SK-N-SH (cell line): ENCODE measurements around the gene CDC27. TPM values are rescaled to one million over a fixed set of nuclear protein-coding genes. Genes with fewer than 3 reads are reported as not detected.

ENCODE experiments used
- CTCF ChIA-PET: fragments of 300-600, 350-600 bp; formaldehyde crosslinking; extraction: SDS; loops from one replicate; lab custom pipeline; 2021; lab: Yijun Ruan, JAX
- POLR2A ChIA-PET: fragments of 350-600 bp; sonication (Branson Sonifier 250); formaldehyde crosslinking; extraction: SDS; loops from one replicate; lab custom pipeline; 2020; ENCODE audit warnings: antibody characterized with exemption, inconsistent platforms; lab: Yijun Ruan, JAX
- DNase-seq: peaks from one replicate; pipeline ENCODE4 v3.0.0; 2012
- H2AFZ ChIP-seq: fragments of 200-600 bp; sonication (generic); 2 replicates; pipeline ENCODE4 v1.8.1; 2016; ENCODE audit warnings: antibody characterized with exemption, mild to moderate bottlenecking, low read depth
- H3F3A ChIP-seq: fragments of 200-600 bp; sonication (generic); replicated peaks from 2 replicates; pipeline ENCODE3; 2016; ENCODE audit warnings: antibody characterized with exemption, mild to moderate bottlenecking; ENCODE audit not compliant: insufficient read depth
- H3K27ac ChIP-seq, 2 experiments: fragments of 200-500 bp in 1 of 2; fragments of 200-600 bp in 1 of 2; sonication (Bioruptor generic) in 1 of 2; sonication (generic), shearing (Covaris generic) in 1 of 2; 2 replicates each; pipeline versions ENCODE4 v1.5.1 to v1.6.1; 2014 to 2016; ENCODE audit warnings: low read depth in 2 of 2, inconsistent platforms in 1 of 2, low read length in 1 of 2, mild to moderate bottlenecking in 1 of 2, mixed read lengths in 1 of 2
- H3K27me3 ChIP-seq: fragments of 200-600 bp; sonication (generic), shearing (Covaris generic); 2 replicates; pipeline ENCODE4 v1.6.1; 2016; ENCODE audit warnings: mixed run types; ENCODE audit not compliant: insufficient read depth
- H3K36me3 ChIP-seq, 2 experiments: fragments of 200-500 bp in 1 of 2; fragments of 200-600 bp in 1 of 2; sonication (Bioruptor generic) in 1 of 2; sonication (generic) in 1 of 2; replicated peaks in 1 of 2; 2 replicates each; pipeline versions ENCODE3 to v1.5.1; 2014 to 2016; ENCODE audit warnings: low read length in 1 of 2, mild to moderate bottlenecking in 1 of 2; ENCODE audit not compliant: insufficient read depth in 2 of 2, control insufficient read depth in 1 of 2
- H3K4me1 ChIP-seq, 2 experiments: fragments of 200-500 bp in 1 of 2; fragments of 200-600 bp in 1 of 2; sonication (Bioruptor generic) in 1 of 2; sonication (generic), shearing (Covaris generic) in 1 of 2; 2 replicates each; pipeline versions ENCODE4 v1.5.1 to v1.6.1; 2014 to 2016; ENCODE audit warnings: low read depth in 1 of 2, low read length in 1 of 2, mixed run types in 1 of 2; ENCODE audit not compliant: insufficient read depth in 2 of 2, control insufficient read depth in 1 of 2
- H3K4me2 ChIP-seq: fragments of 200-600 bp; sonication (generic), shearing (Covaris generic); 2 replicates; pipeline ENCODE4 v1.6.1; 2017; ENCODE audit warnings: mixed run types
- H3K4me3 ChIP-seq, 2 experiments: fragments of 200-500 bp in 1 of 2; fragments of 200-600 bp in 1 of 2; sonication (Bioruptor generic) in 1 of 2; sonication (generic), shearing (Covaris generic) in 1 of 2; 2 replicates each; pipeline versions ENCODE4 v1.5.1 to v1.8.1; 2014 to 2016; ENCODE audit warnings: low read depth in 2 of 2, inconsistent platforms in 1 of 2, low read length in 1 of 2, mild to moderate bottlenecking in 1 of 2, mixed read lengths in 1 of 2, moderate library complexity in 1 of 2
- H3K79me2 ChIP-seq: fragments of 200-600 bp; sonication (generic); 2 replicates; pipeline ENCODE4 v1.8.1; 2017; ENCODE audit warnings: mild to moderate bottlenecking; ENCODE audit not compliant: insufficient read depth
- H3K9ac ChIP-seq: fragments of 200-600 bp; sonication (generic); 2 replicates; pipeline ENCODE4 v1.6.1; 2017; ENCODE audit warnings: mixed run types
- H3K9me2 ChIP-seq: fragments of 200-600 bp; sonication (generic); 2 replicates; pipeline ENCODE4 v1.6.1; 2017; ENCODE audit warnings: mixed run types
- H3K9me3 ChIP-seq: fragments of 200-600 bp; sonication (generic); 2 replicates; pipeline ENCODE4 v1.6.1; 2017; ENCODE audit warnings: mixed run types, mild to moderate bottlenecking, moderate library complexity
- H4K20me1 ChIP-seq: fragments of 200-600 bp; sonication (generic); 2 replicates; pipeline ENCODE4 v1.6.1; 2017; ENCODE audit warnings: mild to moderate bottlenecking, mixed run types; ENCODE audit not compliant: insufficient read depth
- JUND ChIP-seq: IDR thresholded peaks from 2 replicates; pipeline ENCODE4 v1.4.0; 2012
- MAX ChIP-seq: IDR thresholded peaks from 2 replicates; pipeline ENCODE4 v1.4.0; 2012; ENCODE audit warnings: low read depth
- NRF1 ChIP-seq: IDR thresholded peaks from 2 replicates; pipeline ENCODE4 v1.6.1; 2012; ENCODE audit warnings: low read depth, mild to moderate bottlenecking, low read length
- RXRA ChIP-seq: IDR thresholded peaks from 2 replicates; pipeline ENCODE4 v1.4.0; 2012; ENCODE audit warnings: low read depth, mild to moderate bottlenecking, borderline replicate concordance
- SIN3A ChIP-seq: IDR thresholded peaks from 2 replicates; pipeline ENCODE4 v1.6.1; 2012; ENCODE audit warnings: low read depth, mild to moderate bottlenecking, low read length, moderate library complexity, borderline replicate concordance
- TCF12 ChIP-seq: IDR thresholded peaks from 2 replicates; pipeline ENCODE4 v1.4.0; 2012
- TEAD4 ChIP-seq: IDR thresholded peaks from 2 replicates; pipeline ENCODE4 v1.4.0; 2012; ENCODE audit warnings: mild to moderate bottlenecking, borderline replicate concordance; ENCODE audit not compliant: insufficient read depth
- WGBS: methylation state at CpG from one replicate; pipeline ENCODE4 v1.1.6; 2017; ENCODE audit warnings: low lambda C conversion rate; 5-methylcytosine and 5-hydroxymethylcytosine counted together
- polyA plus RNA-seq, 3 experiments: library from polyadenylated mRNA; depleted of rRNA; stranded (reverse); fragments of >200 nt; gene quantifications; 2 replicates each; pipeline ENCODE4 v1.2.3, GENCODE V29; 2012
- TF ChIP-seq, protein P1 (sequence below): IDR thresholded peaks from 2 replicates; pipeline ENCODE4 v1.6.1; 2012; ENCODE audit warnings: mild to moderate bottlenecking, low read depth, low read length, moderate library complexity

The CDC27 gene
- polyA plus RNA-seq, 1 of the 3 experiments (the other 2 are of a cell fraction), result 44.3 TPM

GRCh38 chr17:47237841-47238240 is 48.7 kb upstream of the CDC27 start:
- H4K20me1 ChIP-seq, result no peaks in the 10 kb centered on the region
- no peak overlapping the region for H3K9ac ChIP-seq
- POLR2A ChIA-PET, result no interaction called here
- TF ChIP-seq, protein P1, sequence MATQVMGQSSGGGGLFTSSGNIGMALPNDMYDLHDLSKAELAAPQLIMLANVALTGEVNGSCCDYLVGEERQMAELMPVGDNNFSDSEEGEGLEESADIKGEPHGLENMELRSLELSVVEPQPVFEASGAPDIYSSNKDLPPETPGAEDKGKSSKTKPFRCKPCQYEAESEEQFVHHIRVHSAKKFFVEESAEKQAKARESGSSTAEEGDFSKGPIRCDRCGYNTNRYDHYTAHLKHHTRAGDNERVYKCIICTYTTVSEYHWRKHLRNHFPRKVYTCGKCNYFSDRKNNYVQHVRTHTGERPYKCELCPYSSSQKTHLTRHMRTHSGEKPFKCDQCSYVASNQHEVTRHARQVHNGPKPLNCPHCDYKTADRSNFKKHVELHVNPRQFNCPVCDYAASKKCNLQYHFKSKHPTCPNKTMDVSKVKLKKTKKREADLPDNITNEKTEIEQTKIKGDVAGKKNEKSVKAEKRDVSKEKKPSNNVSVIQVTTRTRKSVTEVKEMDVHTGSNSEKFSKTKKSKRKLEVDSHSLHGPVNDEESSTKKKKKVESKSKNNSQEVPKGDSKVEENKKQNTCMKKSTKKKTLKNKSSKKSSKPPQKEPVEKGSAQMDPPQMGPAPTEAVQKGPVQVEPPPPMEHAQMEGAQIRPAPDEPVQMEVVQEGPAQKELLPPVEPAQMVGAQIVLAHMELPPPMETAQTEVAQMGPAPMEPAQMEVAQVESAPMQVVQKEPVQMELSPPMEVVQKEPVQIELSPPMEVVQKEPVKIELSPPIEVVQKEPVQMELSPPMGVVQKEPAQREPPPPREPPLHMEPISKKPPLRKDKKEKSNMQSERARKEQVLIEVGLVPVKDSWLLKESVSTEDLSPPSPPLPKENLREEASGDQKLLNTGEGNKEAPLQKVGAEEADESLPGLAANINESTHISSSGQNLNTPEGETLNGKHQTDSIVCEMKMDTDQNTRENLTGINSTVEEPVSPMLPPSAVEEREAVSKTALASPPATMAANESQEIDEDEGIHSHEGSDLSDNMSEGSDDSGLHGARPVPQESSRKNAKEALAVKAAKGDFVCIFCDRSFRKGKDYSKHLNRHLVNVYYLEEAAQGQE, result no peak
- TF ChIP-seq TEAD4 (no peak), NRF1 (no peak), TCF12 (no peak)
- DNase-seq, result no peak
- no peak overlapping the region for H3K4me2 ChIP-seq
- H3K4me3 ChIP-seq, result no peak overlapping the region
- H3F3A ChIP-seq, result peaks cover 24% of the 10 kb centered on the region
- H3K36me3 ChIP-seq, result no peaks in the 10 kb centered on the region
- 100% methylated on average over 1 of the region's 7 CpGs for whole genome bisulfite sequencing
- no peaks in the 10 kb centered on the region for H3K27me3 ChIP-seq
- peaks cover 15% of the 10 kb centered on the region in 2 experiments for H3K4me1 ChIP-seq
- H3K27ac ChIP-seq, result no peak overlapping the region
- no peak overlapping the region for H2AFZ ChIP-seq
- H3K9me3 ChIP-seq, result no peaks in the 10 kb centered on the region
- no peaks in the 10 kb centered on the region for H3K9me2 ChIP-seq
- CTCF ChIA-PET, result interaction anchor here (6.9 to 8.7 kb wide), 2 partner anchors 7 to 78 kb away, joined by 63 to 71 read pairs; no protein-coding TSS in a partner anchor
- H3K79me2 ChIP-seq, result no peaks in the 10 kb centered on the region

DNA sequence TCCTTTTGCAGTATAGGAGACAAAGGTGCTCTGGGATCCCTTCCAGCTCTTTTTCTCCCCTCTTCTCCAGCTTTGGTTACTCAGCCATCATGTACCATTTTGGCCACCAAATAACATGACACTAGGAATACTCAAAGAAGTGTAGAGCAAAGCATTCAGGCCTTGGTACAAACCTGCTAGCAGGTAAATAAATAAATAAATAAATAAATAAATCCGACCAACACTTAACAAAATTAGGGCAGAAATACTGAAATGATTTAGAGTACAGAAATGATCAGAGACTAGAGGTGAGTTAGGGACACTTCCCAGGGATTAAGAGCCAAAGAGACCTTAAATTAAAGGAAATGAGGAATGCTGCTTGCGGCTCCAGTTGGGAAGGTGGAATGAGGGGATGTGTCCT is 46.8 kb upstream of the CDC27 start:
- no peak overlapping the region for H3K9ac ChIP-seq
- no peak for DNase-seq
- 88% methylated on average over 2 of the region's 2 CpGs for WGBS
- peaks cover 14 to 15% of the 10 kb centered on the region in 2 experiments for H3K4me1 ChIP-seq
- peaks cover 20% of the 10 kb centered on the region for H3F3A ChIP-seq
- H2AFZ ChIP-seq, result no peak overlapping the region
- H3K4me3 ChIP-seq, result no peak overlapping the region
- no peaks in the 10 kb centered on the region for H3K36me3 ChIP-seq
- TF ChIP-seq RXRA, result no peak
- no peaks in the 10 kb centered on the region for H3K9me3 ChIP-seq
- H4K20me1 ChIP-seq, result no peaks in the 10 kb centered on the region
- H3K4me2 ChIP-seq, result no peak overlapping the region
- ChIA-PET CTCF (interaction anchor here (6.9 kb wide), 1 partner anchor 80 kb away, joined by 63 read pairs; no protein-coding TSS in a partner anchor), POLR2A (no interaction called here)
- no peaks in the 10 kb centered on the region for H3K27me3 ChIP-seq
- H3K79me2 ChIP-seq, result no peaks in the 10 kb centered on the region
- H3K9me2 ChIP-seq, result no peaks in the 10 kb centered on the region
- H3K27ac ChIP-seq, result no peak overlapping the region

GRCh38 chr17:47235506-47235905 is 46.4 kb upstream of the CDC27 start:
- no peaks in the 10 kb centered on the region for H4K20me1 ChIP-seq
- H3K79me2 ChIP-seq, result no peaks in the 10 kb centered on the region
- WGBS, result 94% methylated on average over 3 of the region's 3 CpGs
- no peak overlapping the region for H3K4me3 ChIP-seq
- ChIA-PET POLR2A (no interaction called here), CTCF (interaction anchor here (6.9 kb wide), 1 partner anchor 80 kb away, joined by 63 read pairs; no protein-coding TSS in a partner anchor)
- H2AFZ ChIP-seq, result no peak overlapping the region
- TF ChIP-seq JUND (no peak), NRF1 (no peak), SIN3A (no peak), RXRA (no peak), MAX (no peak)
- peaks cover 10 to 12% of the 10 kb centered on the region in 2 experiments for H3K4me1 ChIP-seq
- no peaks in the 10 kb centered on the region for H3K27me3 ChIP-seq
- H3K9me2 ChIP-seq, result no peaks in the 10 kb centered on the region
- no peak overlapping the region for H3K4me2 ChIP-seq
- DNase-seq, result no peak
- no peaks in the 10 kb centered on the region for H3K36me3 ChIP-seq
- no peak overlapping the region for H3K9ac ChIP-seq
- no peak overlapping the region for H3K27ac ChIP-seq
- H3K9me3 ChIP-seq, result no peaks in the 10 kb centered on the region
- peaks cover 16% of the 10 kb centered on the region for H3F3A ChIP-seq
